HFF-Myc (cell line): ENCODE measurements around the gene STK10.
A peak's percentile ranks its signal among the peaks of the same experiment; 100 is the strongest.

ENCODE experiments used
- DNase-seq: peaks from one replicate; pipeline ENCODE4 v3.0.0-alpha.2; 2011; ENCODE audit warnings: low read depth; ENCODE audit errors: extremely low read depth
- H3K4me3 ChIP-seq: replicated peaks from 2 replicates; pipeline ENCODE4 v1.5.1; 2011; ENCODE audit warnings: low read depth, mild to moderate bottlenecking, control low read depth, low read length
- TF ChIP-seq, protein P1 (sequence below): IDR thresholded peaks from 2 replicates; pipeline ENCODE4 v1.5.1; 2012; ENCODE audit warnings: mild to moderate bottlenecking, low read depth, low read length, control low read depth; ENCODE audit errors: missing control alignments

Gene STK10

DNA sequence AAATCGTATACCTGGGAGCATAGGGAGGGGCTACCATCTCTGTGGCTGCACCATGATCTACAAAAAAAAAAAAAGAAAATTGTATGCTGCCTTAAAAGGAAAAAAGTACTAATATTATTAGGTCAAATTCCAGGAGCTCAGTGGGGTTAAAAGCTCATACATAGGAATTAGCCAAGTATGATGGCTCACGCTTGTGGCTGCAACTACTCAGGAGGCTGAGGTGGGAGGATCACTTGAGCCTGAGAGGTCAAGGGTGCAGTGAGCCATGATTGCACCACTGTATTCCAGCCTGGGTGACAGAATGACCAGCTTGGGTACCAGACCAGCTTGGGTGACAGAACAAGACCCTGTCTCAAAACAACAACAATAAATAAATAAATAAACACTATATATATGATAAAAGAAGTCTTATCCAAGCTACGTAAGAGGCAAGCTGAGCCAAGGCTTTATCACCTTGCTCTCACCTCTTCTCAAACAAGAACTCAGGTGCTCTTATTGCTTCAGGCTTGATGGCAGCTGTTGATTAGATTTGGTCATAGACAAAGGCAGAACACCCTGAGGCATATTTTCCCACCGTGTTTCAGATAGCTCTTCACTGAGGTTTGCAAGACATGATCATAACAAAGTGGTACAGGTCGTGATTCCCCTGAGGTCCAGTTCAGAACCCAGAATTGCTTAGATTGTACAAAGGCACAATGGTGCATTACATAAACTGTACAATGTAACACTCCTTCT, 178.3 kb downstream of the STK10 start:
- no peak for DNase-seq
- no peak overlapping the region for H3K4me3 ChIP-seq

GRCh38 chr5:172008689-172009141, 179.3 kb downstream of the STK10 start:
- DNase-seq = no peak
- TF ChIP-seq, protein P1, sequence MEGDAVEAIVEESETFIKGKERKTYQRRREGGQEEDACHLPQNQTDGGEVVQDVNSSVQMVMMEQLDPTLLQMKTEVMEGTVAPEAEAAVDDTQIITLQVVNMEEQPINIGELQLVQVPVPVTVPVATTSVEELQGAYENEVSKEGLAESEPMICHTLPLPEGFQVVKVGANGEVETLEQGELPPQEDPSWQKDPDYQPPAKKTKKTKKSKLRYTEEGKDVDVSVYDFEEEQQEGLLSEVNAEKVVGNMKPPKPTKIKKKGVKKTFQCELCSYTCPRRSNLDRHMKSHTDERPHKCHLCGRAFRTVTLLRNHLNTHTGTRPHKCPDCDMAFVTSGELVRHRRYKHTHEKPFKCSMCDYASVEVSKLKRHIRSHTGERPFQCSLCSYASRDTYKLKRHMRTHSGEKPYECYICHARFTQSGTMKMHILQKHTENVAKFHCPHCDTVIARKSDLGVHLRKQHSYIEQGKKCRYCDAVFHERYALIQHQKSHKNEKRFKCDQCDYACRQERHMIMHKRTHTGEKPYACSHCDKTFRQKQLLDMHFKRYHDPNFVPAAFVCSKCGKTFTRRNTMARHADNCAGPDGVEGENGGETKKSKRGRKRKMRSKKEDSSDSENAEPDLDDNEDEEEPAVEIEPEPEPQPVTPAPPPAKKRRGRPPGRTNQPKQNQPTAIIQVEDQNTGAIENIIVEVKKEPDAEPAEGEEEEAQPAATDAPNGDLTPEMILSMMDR = no peak
- no peak overlapping the region for H3K4me3 ChIP-seq

More for the DNA sequence above, 178.3 kb downstream of the STK10 start:
- TF ChIP-seq, protein P1 = no peak

DNA sequence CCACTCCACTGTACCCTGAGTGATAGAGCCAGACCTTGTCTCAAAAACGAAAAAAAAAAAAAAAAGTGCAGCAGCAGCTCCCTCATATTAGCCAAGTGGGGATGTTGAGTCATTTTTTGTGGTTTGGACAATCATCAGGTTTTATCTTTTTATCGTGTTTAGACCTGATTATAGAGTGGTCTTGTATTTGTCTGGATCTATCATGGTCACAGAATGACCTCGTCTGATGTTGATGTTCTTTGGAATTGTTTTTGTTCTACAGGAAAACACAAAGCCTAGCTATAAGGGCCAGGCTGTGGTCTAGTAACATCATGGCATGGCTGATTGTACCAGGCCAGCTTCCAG, 179.9 kb downstream of the STK10 start:
- no peak for DNase-seq
- no peak overlapping the region; the same call in 1 of the 2 replicates for H3K4me3 ChIP-seq
- TF ChIP-seq, protein P1 = no peak

GRCh38 chr5:172007175-172008110, 180.6 kb downstream of the STK10 start:
- TF ChIP-seq, protein P1 = no peak
- peak overlapping the region; percentile 96 for H3K4me3 ChIP-seq
- no peak for DNase-seq

DNA sequence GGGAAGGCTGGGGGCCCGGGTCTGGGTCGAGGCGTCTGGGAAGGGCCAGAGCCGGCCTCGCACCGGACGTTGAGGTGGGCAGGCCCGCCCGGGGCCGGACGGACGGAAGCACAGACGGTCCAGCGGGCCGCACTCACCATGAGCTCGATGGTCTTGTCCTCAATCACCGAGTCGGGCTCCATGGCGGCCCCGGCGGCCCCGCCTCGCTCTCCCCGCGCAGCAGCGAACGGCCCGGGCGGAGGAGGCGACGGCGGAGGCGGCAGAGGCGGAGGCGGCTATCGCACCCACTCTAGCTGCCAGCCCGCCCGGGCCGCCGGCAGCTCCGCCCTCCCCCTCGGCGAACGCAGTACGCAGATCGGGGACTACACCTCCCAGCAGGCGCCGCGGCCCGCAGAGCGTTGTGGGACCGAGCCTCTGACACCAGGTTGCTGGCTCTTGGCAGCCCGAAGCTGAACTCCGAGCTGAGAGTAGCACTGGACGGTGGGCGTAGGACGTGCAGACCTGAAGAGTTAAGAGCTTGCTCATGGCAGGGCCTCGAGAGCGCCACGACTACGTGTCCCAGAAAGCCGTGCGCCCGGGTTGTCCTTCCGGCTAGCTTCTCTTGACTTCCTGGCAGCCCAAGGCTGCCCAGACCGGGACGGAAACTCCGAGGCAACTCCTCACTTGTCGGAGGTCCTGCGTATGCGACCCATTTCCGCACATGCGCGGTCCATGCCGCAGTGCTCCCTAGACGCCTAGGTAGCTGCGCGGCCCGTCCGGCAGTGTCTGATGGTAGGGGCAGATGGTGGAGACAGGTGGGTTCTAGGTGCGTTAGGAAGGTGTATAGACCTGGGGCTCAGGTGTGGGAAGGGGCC, 181.5 kb downstream of the STK10 start, which contains the start of gene FBXW11:
Gene FBXW11 (minus strand): TSS at position 318 of the 854 bp plus-strand sequence. CDS start 136 bp downstream, at position 182.
- peak within 1 kb of the TSS; percentile 96 for H3K4me3 ChIP-seq
- TF ChIP-seq, protein P1 = no peak
- DNase-seq = peak; percentile 90

DNA sequence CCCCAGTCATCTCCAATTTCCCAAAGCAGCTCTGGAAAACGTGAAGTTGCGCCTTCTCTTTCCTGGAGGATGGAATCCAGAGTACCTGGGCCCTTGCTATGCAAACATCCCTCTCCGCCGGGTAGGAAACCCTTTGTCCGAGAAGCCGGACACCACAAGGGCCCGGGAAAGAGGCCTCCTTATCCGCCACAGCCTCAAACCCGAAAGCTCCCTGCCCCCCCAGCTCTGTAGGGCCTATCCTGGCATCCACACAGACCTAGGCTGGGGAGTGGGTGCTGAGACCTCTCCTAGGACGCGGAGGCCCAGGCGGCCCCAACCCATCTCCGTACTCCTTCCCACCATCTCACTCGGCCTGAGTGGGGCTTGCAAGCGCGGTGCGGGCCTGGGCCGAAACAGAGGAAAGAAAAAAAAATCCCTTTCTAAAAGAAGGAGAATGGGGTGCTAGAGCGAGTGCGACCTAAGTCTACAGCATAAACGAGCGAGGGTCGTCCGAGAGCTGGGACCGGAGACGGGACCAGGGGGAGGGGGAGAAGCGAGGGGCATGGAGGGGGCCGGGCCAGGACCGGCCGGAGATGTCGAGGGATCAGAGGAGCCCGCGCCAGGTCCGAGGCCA, 182.2 kb downstream of the STK10 start:
- H3K4me3 ChIP-seq = peak overlapping the region; percentile 96
- TF ChIP-seq, protein P1 = no peak
- no peak for DNase-seq
